ENCODE measurements around the gene TMEM272. TPM values are rescaled to one million over a fixed set of nuclear protein-coding genes. Genes with fewer than 3 reads are reported as not detected.

Gene TMEM272
- total RNA-seq, 3 donors from 2014 or later, result under 0.01 to 0.16 TPM; not detected in 1

DNA sequence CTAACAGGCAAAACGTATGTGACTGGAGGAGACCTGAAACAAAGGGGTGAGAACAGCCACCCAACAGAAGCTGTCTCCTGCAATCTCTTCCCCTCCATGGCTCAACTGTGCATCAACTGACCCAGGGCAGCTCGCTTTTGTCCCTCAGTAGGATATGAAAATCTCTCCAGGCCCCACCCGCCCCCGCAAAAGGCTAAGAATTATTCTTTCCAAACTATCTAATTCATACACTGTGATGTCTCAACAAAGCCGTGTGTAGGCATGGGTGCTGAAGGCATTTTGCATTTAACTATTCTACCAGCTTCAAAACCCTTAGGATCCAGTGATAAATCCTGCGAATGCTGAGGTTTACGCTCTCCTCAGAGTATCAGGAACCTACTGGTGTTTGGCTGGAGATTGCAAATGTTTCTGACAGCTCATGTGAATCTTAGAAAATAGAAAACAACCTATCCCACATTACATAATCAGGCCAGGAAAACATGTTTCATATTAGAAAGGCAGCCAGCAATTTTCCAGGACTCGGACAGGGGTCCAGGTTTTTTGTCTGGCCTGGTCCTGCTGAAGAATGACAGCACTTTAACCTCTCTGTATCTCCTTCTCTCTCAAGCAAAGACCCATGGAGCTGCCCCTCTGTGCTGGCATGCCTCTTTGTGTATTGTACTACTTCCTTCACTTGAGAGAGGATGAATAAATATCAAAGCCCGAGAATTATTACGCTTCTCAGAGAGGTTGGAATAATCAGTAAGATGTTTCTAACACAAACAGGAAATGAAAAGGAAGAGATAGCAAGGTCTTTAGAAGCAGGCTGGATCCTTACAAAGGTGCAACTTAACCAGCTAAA lies 58.3 kb downstream of the TMEM272 start:
- Histone ChIP-seq H3K4me3 (peak overlapping the region in 1 of 3 donors; percentile 13), H3K27ac (peak overlapping the region; percentile 65 to 92), H3K4me1 (no peaks in the 10 kb centered on the region), H3K27me3 (no peaks in the 10 kb centered on the region), H3K36me3 (no peaks in the 10 kb centered on the region), H3K9me3 (no peaks in the 10 kb centered on the region)
- no peak for DNase-seq (ENCODE audit: low spot score in 2 of 2)
- intact Hi-C loops (cut with DNase I; ENCODE audit: low total_unique reads), result no loop called here
- peak in 2 of 3 donors; percentile 12 to 13 for TF ChIP-seq POLR2AphosphoS5 (IDR thresholded peaks at IDR 0.05)
- TF ChIP-seq, protein P1, sequence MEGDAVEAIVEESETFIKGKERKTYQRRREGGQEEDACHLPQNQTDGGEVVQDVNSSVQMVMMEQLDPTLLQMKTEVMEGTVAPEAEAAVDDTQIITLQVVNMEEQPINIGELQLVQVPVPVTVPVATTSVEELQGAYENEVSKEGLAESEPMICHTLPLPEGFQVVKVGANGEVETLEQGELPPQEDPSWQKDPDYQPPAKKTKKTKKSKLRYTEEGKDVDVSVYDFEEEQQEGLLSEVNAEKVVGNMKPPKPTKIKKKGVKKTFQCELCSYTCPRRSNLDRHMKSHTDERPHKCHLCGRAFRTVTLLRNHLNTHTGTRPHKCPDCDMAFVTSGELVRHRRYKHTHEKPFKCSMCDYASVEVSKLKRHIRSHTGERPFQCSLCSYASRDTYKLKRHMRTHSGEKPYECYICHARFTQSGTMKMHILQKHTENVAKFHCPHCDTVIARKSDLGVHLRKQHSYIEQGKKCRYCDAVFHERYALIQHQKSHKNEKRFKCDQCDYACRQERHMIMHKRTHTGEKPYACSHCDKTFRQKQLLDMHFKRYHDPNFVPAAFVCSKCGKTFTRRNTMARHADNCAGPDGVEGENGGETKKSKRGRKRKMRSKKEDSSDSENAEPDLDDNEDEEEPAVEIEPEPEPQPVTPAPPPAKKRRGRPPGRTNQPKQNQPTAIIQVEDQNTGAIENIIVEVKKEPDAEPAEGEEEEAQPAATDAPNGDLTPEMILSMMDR (IDR thresholded peaks at IDR 0.05), result no peak

DNA sequence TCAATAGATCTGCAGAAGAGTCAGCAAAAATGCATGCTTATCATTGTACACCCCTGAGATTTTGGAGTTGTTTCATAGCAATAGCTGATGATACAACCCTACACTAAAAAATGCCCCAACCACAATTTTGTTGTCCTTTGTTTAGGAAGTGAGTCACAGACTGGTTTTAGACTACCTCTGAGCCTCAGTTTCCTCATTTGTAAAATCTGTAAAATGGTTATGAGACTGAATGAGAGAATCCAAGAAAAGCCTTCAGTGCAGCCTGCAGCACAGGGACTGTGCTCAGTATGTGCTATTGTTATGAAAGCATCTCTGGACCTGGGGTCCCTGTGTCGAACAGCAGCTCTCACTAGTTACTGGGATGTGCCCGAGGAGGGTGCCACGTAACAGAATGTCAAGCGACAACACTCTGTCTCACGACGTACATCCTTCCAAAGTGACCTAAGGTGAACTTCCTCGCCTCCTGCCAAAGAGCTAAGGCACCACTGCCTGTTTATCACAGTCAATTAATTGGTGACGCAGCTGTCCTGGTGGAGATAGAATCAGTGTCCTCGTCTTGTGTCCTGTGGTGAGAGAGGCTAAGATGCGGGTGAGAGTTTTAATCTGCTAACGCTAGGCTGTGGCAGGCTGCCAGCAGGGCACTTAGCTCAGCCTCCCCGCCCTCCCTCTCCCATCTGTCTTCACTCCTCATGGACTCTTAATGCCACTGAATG lies 59.1 kb downstream of the TMEM272 start:
- Histone ChIP-seq H3K27ac (peak overlapping the region; percentile 65 to 92), H3K4me1 (no peaks in the 10 kb centered on the region), H3K27me3 (no peaks in the 10 kb centered on the region), H3K36me3 (no peaks in the 10 kb centered on the region), H3K9me3 (no peaks in the 10 kb centered on the region), H3K4me3 (peak overlapping the region in 1 of 3 donors; percentile 13)
- intact Hi-C loops (cut with DNase I; ENCODE audit: low total_unique reads), result no loop called here
- no peak for DNase-seq (ENCODE audit: low spot score in 2 of 2)
- TF ChIP-seq POLR2A (IDR thresholded peaks at IDR 0.05) (no peak), POLR2AphosphoS5 (IDR thresholded peaks at IDR 0.05) (peak; percentile 24 to 70 (median 27))
- TF ChIP-seq, protein P1 (IDR thresholded peaks at IDR 0.05), result no peak

DNA sequence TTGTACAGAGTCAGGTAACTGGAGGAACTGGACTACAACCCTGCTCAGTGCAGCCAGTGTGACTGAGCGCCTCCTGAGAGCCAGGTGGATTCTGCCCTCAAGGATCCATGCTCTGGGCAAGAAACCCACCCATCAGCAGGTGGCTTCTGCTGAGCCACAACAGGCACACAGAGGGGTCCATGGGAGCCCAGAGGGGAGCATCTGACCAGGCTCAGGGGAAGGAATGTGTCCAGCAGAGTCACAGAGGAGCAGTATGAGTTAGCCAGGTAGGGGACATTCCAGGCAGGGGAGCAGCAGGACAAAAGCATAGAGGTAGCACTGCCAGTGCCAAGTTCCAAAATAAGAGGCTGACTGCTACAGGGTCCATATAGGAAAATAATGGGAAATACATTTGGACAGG lies 60.9 kb downstream of the TMEM272 start:
- no peaks in the 10 kb centered on the region for H3K9me3 ChIP-seq
- no peaks in the 10 kb centered on the region for H3K4me1 ChIP-seq
- H3K36me3 ChIP-seq, result no peaks in the 10 kb centered on the region
- no peak overlapping the region for H3K4me3 ChIP-seq
- intact Hi-C loops (cut with DNase I; ENCODE audit: low total_unique reads), result no loop called here
- no peaks in the 10 kb centered on the region for H3K27me3 ChIP-seq
- DNase-seq (ENCODE audit: low spot score in 2 of 2), result no peak
- TF ChIP-seq, protein P1 (IDR thresholded peaks at IDR 0.05), result no peak
- H3K27ac ChIP-seq, result peak overlapping the region in 1 of 2 donors; percentile 5

DNA sequence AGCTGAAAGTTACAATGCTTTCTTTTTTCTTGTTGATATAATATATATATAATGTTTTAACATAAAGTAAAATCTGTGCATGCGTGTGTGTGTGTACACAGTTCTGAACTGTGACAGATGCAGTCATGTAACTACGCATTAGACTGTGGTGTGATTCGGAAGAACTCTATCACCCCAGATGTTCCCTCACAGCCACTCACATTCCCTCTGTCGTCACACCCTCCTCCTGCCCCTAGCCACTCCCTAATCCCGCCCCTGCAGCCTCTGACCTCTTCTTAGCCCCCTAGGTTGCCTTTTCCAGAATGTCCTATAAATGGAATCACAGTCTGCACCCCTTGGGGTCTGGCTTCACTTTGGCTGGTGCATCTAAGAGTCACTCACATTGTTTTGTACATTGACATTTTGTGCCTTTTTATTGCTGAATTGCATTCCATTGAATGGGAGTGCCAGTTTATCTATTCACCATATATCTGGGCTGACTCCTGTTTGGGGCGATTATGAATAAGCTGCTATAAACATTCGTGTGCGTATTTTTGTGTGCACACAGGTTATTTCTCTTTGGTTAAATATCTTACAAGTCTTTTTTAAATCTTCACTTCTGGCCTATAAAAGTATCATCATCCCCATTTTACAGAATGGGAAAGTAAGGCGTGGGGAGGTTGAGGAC lies 61.4 kb downstream of the TMEM272 start:
- H3K4me3 ChIP-seq, result no peak overlapping the region
- no peaks in the 10 kb centered on the region for H3K36me3 ChIP-seq
- no peaks in the 10 kb centered on the region for H3K4me1 ChIP-seq
- intact Hi-C loops (cut with DNase I; ENCODE audit: low total_unique reads), result no loop called here
- DNase-seq (ENCODE audit: low spot score in 2 of 2), result no peak
- TF ChIP-seq, protein P1 (IDR thresholded peaks at IDR 0.05), result no peak
- TF ChIP-seq POLR2A (IDR thresholded peaks at IDR 0.05) (no peak), POLR2AphosphoS5 (IDR thresholded peaks at IDR 0.05) (no peak)
- H3K27me3 ChIP-seq, result no peaks in the 10 kb centered on the region
- H3K27ac ChIP-seq, result no peak overlapping the region
- no peaks in the 10 kb centered on the region for H3K9me3 ChIP-seq

All from breast epithelium (tissue), 4 donors.